ENCODE results near the gene PPM1B.
"Not testable (repeated sequence)": the region's sequence is repeated elsewhere in the genome, so short reads cannot be mapped to it uniquely, and the experiment has no call there.

PPM1B gene

DNA sequence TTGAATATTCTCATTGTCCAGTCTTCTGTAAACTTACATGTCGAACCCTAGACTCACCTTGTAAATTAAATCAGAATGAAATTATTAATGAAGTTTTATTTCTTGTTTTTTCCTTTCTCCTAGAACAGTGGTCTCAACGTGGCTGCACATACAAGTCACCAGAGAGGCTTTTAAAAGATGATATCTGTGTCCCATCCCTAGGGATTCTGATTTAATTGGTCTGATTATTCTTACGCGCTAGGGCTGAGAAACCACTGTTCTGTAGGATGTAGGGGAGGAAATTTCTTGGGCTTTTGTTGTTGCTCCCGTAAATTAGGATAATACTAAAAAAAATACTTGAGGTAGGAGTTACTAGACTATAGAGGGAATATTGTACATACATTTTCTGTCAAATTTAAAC, 32.1 kb downstream of the PPM1B start:
- DNase-seq (ENCODE audit: low read depth), result no peak

DNA sequence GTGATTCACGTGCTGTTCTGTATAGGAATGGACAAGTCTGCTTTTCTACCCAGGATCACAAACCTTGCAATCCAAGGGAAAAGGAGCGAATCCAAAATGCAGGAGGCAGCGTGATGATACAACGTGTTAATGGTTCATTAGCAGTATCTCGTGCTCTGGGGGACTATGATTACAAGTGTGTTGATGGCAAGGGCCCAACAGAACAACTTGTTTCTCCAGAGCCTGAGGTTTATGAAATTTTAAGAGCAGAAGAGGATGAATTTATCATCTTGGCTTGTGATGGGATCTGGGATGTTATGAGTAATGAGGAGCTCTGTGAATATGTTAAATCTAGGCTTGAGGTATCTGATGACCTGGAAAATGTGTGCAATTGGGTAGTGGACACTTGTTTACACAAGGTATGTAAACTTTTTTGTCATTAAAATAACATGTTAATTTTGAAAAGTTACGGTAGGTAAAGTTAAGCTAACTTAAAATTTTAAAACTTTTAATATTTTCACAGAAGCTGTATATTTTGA, 33.0 kb downstream of the PPM1B start:
- DNase-seq (ENCODE audit: low read depth), result no peak

DNA sequence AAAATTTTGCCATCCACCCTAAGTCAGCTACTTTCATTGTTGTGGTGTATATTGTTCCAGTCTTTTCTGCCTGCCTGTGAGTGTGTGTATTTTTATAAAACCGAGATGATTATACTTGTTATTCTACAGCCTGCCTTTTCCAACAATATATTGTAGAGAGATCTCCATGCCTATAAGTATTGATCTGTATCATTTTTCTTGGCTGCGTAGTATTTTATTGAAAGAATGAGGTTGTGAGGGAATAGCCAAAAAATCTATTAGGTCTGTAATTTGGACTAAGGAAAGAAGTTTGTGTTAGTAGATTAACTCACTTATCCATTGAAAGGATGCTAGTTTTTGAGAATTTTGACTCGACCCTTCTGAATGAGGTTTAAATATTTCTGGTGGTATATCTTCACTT, 34.9 kb downstream of the PPM1B start:
- no peak for DNase-seq (ENCODE audit: low read depth)

DNA sequence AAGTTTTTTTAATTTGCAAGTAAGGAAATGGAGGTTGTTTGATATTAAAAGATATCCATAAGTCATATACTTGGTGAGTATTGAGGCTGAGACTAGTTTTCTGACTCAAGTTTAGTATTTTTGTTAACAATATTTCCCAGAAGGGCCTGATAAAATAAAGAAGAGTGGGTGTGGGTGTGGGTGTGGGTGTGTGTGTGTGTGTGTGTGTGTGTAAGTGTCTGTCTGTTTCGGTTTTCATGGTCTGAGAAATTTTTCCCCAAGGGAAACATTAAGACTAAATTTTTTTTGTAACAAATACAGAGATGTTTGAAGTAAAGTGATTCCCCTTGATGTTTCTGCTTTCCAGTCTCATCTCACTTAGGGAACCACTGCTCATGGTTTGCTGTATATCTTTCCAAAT, 36.5 kb downstream of the PPM1B start:
- no peak for DNase-seq (ENCODE audit: low read depth)

DNA sequence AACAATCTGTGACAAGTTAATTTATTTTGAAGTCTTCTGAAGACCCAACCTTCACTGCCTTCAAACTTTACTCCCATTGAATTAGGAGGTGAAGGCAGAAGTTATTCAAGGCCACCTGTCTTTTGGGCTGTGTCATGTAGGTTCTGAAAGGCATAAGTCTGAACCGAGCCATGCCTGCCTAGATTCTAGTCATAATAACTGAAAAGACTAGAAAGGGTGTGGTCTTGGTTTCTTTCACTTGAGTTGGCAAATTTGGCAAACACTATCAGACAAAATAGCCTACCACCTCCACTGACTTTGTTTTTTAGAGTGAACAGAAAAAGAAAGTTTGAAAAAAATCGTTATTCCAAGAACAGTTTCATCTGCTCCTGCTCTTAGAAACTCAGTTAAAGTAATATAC, 38.4 kb downstream of the PPM1B start:
- DNase-seq (ENCODE audit: low read depth), result no peak

DNA sequence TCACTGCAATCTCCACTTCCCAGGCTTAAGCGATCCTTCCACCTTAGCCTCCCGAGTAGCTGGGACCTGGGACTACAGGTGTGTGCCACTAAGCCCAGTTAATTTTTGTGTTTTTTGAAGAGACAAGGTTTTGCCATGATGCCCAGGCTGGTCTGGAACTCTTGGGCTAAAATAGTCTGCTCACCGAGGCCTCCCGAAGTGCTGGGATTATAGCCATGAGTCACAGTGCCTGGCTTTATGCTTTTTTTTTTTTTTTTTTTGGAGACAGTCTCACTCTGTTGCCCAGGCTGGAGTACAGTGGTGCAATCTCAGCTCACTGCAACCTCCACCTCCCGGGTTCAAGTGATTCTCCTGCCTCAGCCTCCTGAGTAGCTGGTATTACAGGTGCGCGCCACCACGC, 39.0 kb downstream of the PPM1B start:
- not testable (repeated sequence) for DNase-seq (ENCODE audit: low read depth)

DNA sequence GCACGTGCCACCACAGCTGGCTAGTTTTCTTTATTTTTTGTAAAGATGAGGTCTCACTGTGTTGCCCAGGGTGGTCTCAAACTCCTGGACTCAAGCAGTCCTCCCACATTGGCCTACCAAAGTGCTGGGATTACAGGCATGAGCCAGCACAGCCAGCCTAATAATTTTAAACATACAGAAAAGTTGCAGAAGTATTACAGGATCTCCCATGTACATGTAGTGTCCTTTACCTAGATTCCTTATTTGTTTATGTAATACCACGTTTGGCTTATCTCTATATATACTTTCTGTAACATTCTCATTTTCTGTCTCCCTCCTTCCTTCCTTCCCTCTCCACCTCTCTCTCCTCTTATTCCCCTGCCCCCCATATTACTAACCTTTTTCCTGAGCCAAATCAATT, 41.7 kb downstream of the PPM1B start:
- DNase-seq (ENCODE audit: low read depth), result no peak

DNA sequence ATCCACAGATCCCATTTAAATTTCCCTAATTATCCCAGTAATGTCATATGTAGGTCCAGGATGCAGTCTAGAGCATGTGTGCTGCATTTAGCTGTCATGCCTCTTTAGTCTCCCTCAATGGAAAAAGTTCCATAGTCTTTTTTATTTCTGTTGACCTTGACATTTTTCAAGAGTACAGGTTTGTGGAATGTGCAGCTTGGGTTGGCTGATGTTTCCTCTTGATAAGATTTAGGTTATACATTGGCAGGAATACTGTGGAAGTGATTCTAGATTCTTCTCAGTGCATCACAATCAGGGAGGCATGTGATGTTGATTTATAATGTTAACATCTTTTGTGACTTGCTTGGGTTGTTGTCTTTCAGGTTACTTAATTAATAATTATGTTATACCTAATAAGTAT, 42.5 kb downstream of the PPM1B start:
- no peak for DNase-seq (ENCODE audit: low read depth)

DNA sequence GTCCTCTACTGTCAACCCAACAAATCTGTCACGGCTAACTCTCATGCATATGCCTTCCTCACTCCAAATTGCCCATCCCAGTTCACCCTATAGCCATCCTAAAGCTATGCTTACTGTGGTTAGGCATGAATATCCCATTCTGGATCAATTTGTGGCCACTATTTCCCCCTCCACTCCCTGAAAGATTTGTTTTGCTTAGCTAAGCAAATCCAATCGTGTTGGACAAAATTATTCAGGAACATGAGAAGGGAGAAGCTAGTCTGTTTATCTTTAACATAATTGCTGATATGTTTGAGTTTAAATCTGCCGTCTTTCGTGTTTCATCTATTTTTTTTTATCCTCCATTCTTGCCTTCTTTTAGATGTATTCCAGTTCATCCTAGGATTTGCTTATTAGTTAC, 43.6 kb downstream of the PPM1B start:
- DNase-seq (ENCODE audit: low read depth), result no peak

DNA sequence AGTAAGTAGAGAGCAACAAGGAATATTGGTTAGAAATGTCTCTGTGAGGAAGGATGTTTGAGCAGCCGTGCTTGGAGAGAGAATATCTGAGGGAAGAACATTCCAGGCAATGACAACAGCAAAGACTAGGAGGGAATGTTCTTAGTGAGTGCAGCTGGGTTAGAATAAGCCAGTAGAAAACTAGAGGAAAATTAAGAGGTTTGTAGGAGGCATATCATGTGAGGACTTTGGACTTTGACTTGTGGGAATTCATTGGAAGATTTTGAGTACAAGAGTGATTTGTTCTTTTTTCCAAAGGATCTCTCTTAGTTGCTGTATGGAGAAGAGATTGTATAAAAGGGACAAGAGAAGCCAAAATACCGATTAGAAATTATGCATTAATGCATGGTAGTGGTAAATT, 47.2 kb downstream of the PPM1B start:
- no peak for DNase-seq (ENCODE audit: low read depth)

DNA sequence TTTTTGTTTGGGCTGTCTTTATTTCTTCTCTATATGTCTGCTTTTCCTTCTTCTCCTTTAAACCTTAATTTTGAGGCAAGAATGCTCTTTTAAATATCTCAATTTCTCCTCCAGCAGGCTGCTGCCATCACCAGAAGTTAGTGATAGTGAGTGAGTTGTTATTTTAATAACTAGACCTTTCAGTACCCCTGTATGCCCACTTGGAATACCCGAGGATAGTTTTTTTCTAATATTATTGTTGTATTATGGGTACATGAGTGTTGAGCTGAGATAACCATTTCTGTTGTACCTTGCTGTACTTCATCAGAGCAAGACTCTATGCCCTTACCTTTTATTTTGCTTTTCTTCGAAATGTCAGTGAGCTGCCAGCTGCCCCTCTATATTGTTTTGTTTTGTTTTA, 50.1 kb downstream of the PPM1B start:
- no peak for DNase-seq (ENCODE audit: low read depth)

DNA sequence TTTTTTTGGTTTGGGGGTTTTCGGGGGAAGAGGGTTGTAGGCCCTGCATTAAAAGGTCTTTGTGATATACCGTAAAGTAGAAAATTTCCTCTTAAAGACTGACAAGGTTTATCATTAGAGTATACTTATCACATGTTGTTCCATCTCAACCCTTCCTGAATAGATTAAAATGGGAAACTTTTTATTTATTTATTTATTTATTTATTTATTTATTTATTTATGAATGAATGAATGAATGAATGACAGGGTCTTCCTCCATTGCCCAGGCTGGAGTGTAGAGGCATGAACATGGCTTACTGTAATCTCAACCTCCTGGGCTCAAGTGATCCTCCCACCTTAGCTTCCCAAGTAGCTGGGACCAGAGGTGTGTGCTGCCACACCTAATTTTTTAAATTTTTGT, 58.1 kb downstream of the PPM1B start:
- no peak for DNase-seq (ENCODE audit: low read depth)

DNA sequence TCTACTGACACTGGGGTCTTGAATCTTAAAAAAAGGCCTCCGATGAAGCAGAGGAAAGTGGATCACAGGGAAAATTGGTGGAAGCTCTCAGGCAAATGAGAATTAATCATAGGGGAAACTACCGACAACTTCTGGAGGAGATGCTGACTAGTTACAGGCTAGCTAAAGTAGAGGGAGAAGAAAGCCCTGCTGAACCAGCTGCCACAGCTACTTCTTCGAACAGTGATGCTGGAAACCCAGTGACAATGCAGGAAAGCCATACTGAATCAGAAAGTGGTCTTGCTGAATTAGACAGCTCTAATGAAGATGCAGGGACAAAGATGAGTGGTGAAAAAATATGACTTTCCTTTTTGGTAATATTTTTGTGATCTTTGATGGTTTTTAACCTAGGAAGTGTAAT, 61.7 kb downstream of the PPM1B start:
- DNase-seq (ENCODE audit: low read depth), result no peak

DNA sequence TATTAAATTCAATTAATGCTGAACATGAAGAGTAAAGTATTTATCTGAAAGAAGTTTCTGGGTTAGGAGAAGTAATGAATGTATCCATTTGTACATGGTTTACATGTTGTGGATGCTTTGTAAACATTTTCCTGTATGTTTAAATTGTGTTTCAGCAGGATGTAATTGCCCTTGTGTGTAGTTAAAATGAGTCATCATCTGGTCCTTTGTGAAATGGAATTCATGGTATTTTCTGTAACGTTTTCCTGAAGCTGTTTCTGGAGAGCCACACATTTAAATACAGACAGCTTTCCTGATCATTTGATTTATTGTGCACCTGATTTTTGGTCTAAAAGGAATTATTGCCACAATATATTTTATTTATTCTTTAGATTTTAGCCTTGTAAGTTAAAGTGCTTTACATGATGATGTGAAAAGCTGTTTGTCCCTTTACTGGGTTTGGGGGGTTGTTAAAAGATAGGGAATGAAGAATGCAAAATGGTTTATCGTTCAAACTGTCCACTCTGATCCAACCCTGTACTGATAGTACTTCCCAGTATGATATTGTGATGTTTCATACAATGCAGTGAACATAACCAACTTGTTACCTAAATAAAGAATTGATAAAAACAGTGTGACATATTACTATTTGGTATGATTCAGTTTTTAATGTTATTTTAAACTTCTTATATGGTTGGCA, 64.9 kb downstream of the PPM1B start:
- peak; percentile 12 for DNase-seq (ENCODE audit: low read depth)

DNA sequence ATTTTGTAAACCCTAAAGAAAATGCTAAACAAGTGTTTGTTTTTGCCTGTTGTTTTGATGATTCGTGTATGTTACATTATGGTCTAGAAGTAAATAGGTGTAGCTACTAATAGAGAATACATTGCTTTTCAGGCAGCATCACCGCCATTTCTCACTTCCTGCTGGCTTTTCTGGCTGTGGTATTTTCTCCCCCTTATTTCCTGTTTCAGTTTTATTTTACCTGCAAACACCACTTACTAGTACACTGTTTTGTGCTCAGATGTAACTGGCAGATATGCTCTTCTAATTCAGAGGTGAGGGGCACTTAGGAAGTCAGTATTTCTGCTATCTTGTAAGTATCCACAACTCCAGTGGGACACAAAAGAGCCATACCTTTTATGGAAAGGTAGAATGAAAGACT, 68.5 kb downstream of the PPM1B start:
- DNase-seq (ENCODE audit: low read depth), result no peak

DNA sequence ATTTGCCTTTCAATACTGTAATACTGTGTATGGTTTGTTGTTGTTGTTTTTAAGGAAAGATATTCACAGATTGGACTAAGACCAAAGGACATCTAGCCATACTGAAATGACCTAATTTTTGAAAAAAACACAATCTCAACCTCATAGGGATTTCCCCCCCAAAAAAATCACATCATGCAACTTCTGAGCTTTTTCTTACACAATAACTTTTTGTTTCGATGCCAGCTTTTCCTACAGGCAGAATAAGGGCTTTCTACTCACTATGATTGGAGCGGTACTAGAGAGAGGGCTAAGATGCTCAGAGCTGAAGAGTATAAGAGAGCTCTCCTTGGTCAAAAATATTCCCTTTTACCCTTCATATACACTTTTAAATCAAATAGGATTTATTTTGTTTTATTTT, 74.2 kb downstream of the PPM1B start:
- DNase-seq (ENCODE audit: low read depth), result no peak

DNA sequence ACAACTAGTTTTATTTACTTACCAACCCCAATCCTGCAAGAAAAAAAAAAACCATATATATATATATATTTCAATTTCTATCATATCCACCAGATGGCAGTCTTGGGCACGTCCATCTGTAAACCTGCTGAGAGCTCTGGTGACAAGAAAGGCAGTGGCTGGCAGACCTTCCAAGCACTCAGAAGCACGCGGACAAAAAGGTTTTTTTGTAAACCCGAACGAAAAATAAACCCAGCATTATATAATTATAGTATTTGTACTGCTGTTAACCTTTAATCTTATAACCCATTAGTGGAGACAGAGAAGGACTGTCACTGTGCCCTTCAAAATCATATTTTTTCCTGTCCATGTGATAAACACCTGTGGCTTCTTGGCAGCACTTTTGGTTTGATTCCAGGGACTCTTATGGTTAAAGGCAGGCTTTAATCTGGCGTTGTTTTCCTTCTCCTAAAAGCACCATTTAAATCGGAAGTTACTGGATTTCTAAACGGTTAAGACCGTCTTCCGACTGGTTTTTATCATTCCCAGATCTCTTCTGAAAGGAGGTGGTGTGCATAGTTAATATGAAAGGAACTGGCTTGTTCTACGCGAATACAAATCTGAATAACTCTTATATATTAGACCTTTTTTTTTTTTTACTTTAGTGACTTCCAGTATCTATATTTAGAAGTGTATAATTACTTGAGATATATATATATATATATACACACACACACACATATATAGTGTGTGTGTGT, 75.6 kb downstream of the PPM1B start:
- DNase-seq (ENCODE audit: low read depth), result peak; percentile 70

DNA sequence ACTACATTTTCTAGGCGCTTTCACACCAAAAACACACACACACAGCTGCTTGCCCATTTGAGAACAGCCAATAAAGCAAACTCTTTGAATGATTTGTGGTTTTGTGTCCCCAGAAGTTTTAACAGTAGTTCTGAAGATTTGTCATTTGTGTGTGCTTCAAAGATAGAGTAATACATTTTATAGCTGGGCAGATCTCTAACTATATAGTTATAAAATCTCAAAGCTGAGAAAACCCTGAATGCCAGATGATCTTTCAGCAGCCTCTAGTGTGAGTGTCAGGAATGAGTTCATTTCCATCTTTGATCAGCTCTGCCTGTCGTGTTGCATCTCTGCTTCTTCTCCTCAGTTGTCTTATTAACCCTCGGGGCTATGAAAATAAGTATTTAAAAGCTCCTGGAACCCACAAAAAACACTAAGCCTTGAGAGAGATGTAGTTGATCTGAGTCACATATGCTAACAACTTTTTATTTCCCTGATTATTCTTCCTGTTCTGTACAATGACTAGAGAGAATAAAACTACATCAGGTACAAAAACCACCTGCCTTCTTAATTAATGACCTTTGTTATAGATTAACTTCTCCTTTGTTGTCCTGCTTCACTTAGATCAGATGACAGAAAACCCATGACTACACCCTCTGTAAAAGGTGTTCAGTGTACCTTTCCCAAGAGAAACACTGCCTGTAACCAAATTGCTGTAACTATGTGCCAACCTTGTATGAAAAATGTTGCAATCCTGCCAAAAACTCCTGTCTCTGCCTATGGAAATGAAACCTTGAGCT, 76.6 kb downstream of the PPM1B start:
- DNase-seq (ENCODE audit: low read depth), result no peak

DNA sequence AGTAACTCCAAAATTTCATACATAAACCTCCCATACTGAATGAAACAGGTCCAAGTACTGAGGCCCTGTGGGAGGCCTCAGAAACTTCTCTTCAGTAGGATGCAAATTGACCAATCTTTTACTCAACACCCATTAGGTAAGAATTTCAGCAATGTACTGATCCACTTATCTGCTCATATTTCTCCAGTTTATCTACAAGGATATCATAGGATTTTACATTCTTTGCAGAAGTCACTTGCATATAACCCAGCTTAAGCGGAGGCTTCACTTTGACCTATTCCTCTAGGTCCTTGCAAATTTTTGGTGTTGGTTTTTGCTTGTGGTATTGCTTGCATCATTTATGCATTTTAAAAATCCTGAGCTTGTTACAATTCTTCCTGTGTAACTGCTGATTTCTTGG, 77.8 kb downstream of the PPM1B start:
- DNase-seq (ENCODE audit: low read depth), result no peak

DNA sequence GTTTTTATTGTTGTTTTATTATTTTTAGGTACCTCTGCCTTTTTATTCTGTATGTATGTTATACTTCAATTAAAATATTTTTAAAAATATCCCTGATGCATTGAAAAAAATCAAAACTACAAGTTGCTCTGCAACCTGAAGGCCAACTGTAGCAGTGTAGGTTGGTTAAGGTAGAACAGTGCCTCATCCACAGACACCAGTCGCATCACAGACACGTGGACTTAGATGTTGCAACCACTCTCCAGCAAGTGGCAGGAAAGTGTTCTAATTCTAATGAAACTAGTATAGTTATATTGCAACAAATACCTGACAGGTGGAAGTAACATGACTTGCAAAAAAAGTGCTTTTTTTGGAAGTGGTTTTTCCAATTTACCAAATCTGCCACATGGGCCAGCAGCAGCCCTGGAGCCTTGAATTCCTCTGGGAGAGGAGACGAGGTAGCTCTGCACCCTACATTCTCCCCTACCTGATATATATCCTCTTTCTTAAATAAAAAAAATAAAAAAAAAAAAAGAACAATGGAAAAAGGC, 78.2 kb downstream of the PPM1B start:
- no peak for DNase-seq (ENCODE audit: low read depth)

DNA sequence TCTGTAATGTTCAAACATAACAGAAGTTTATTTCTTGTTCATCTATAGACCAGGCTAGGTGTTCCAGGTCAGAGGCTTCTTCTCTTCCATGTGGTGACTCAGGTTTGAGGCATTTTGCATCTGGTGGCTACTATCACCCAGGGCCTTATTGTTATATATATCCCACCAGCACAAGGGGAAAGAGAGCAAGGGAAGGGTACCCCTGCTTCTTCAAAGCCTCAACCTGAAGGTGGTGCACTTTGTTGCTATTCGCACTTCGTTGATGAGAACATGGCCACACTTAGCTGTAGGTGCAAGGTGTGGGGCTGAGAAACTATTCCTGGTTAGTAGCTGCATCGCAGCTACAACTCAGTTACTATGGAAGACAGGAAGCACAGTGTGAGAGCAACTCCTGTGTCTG, 79.2 kb downstream of the PPM1B start:
- DNase-seq (ENCODE audit: low read depth), result no peak

DNA sequence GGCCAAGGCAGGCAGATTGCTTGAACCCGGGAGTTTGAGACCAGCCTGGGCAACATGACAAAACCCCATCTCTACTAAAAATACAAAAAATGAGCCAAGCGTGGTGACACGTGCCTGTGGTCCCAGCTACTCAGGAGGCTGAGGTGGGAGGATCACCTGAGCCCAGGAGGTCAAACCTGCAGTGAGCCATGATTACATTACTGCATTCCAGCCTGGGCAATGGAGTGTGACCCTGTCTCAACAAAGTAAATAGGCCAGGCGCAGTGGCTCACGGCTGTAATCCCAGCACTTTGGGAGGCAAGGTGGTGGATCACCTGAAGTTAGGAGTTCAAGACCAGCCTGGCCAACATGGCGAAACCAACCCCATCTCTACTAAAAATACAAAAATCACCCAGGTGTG, 80.6 kb downstream of the PPM1B start:
- DNase-seq (ENCODE audit: low read depth), result not testable (repeated sequence)

DNA sequence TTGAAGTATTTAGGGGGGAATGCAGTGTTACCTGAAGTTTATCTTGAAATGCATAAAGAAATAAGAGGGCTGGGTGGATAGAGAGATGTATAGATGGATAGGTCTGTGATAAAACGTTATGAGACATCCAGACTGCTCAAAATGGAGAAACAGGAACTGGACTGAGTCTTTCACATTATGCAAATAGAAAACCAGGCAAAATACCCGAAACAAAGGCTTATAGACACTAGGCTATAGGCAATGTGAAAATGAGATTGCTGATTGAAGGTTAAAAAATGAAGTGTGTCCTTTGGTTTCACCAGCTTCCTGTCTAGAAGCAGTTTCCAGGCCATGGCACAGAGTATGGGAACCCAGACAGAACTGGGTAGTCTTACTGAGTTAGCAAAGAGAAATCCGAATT, 81.7 kb downstream of the PPM1B start:
- no peak for DNase-seq (ENCODE audit: low read depth)

All from fibroblast of the conjunctiva (primary cell).